WTC11 (cell line): ENCODE measurements around the gene INVS. TPM values are rescaled to one million over a fixed set of nuclear protein-coding genes. Genes with fewer than 3 reads are reported as not detected.
A peak's percentile ranks its signal among the peaks of the same experiment; 100 is the strongest.

Experiments used
- ATAC-seq: fragments of 200-7000 bp; cut with Tn5 transposase; 2 replicates; pipeline ENCODE4 v1.10.0; 2021; ENCODE audit warnings: mild to moderate bottlenecking, moderate library complexity
- CTCF ChIA-PET: fragments of 300-600 bp; sonication (Branson Sonifier 250); formaldehyde crosslinking; loops from one replicate; lab custom pipeline; 2021; ENCODE audit warnings: antibody characterized with exemption; lab: Charles Lee
- POLR2A ChIA-PET: fragments of 350-600 bp; sonication (Branson Sonifier 250); formaldehyde crosslinking; loops from one replicate; lab custom pipeline; 2021; ENCODE audit warnings: antibody characterized with exemption; lab: Charles Lee
- DNase-seq: peaks from one replicate; pipeline ENCODE4 v3.0.0; 2021; ENCODE audit warnings: low spot score
- H3K27ac Mint-ChIP-seq: 2 replicates; pipeline ENCODE4 v1.8.0; 2021; ENCODE audit warnings: mixed read lengths
- H3K27me3 Mint-ChIP-seq: 2 replicates; pipeline ENCODE4 v1.8.0; 2021; ENCODE audit warnings: low read depth, mild to moderate bottlenecking, moderate library complexity, mixed read lengths
- H3K36me3 Mint-ChIP-seq: 2 replicates; pipeline ENCODE4 v1.8.0; 2021; ENCODE audit warnings: mixed read lengths
- H3K4me1 Mint-ChIP-seq: 2 replicates; pipeline ENCODE4 v1.8.0; 2022; ENCODE audit warnings: mixed read lengths
- H3K4me3 Mint-ChIP-seq: 2 replicates; pipeline ENCODE4 v1.8.0; 2021; ENCODE audit warnings: mild to moderate bottlenecking, moderate library complexity, mixed read lengths
- H3K9me3 Mint-ChIP-seq: 2 replicates; pipeline ENCODE4 v1.8.0; 2021; ENCODE audit warnings: mixed read lengths
- ATF1 ChIP-seq: sonication (generic); formaldehyde crosslinking; IDR thresholded peaks from 2 replicates; pipeline ENCODE4 v1.8.1; 2023; ENCODE audit warnings: mild to moderate bottlenecking, moderate library complexity, missing genetic modification reagents
- CBFB ChIP-seq: sonication (generic); formaldehyde crosslinking; IDR thresholded peaks from 2 replicates; pipeline ENCODE4 v1.8.1; 2022; ENCODE audit warnings: mild to moderate bottlenecking, low read depth, missing genetic modification reagents
- ETV6 ChIP-seq: sonication (generic); formaldehyde crosslinking; IDR thresholded peaks from 2 replicates; pipeline ENCODE4 v1.8.1; 2022; ENCODE audit warnings: mild to moderate bottlenecking, missing genetic modification reagents
- GABPB1 ChIP-seq: sonication (generic); formaldehyde crosslinking; IDR thresholded peaks from 2 replicates; pipeline ENCODE4 v1.8.1; 2023; ENCODE audit warnings: mild to moderate bottlenecking, missing genetic modification reagents
- HMGA2 ChIP-seq: fragments of 250-450 bp; sonication (Bioruptor Pico); IDR thresholded peaks from 2 replicates; pipeline ENCODE4 v1.4.0; 2021; ENCODE audit warnings: mild to moderate bottlenecking, moderate library complexity
- NR1H2 ChIP-seq: sonication (generic); formaldehyde crosslinking; IDR thresholded peaks from 2 replicates; pipeline ENCODE4 v1.9.0; 2021; ENCODE audit warnings: mild to moderate bottlenecking, moderate library complexity, missing genetic modification reagents
- NR3C1 ChIP-seq: sonication (generic); formaldehyde crosslinking; conservative IDR thresholded peaks from 2 replicates; pipeline ENCODE4 v1.8.1; 2023; ENCODE audit warnings: low read depth, mild to moderate bottlenecking, missing genetic modification reagents
- OVOL2 ChIP-seq: fragments of 250-450 bp; sonication (Bioruptor Pico); IDR thresholded peaks from 2 replicates; pipeline ENCODE4 v1.9.0; 2021; ENCODE audit warnings: mild to moderate bottlenecking, borderline replicate concordance
- SOX15 ChIP-seq: fragments of 250-450 bp; sonication (Bioruptor Pico); IDR thresholded peaks from 2 replicates; pipeline ENCODE4 v1.9.0; 2021; ENCODE audit warnings: mild to moderate bottlenecking
- ZBTB21 ChIP-seq: sonication (generic); formaldehyde crosslinking; IDR thresholded peaks from 2 replicates; pipeline ENCODE4 v1.8.1; 2023; ENCODE audit warnings: mild to moderate bottlenecking, missing genetic modification reagents, borderline replicate concordance
- ZNF219 ChIP-seq: sonication (generic); formaldehyde crosslinking; IDR thresholded peaks from 2 replicates; pipeline ENCODE4 v1.8.0; 2023; ENCODE audit warnings: missing genetic modification reagents, mild to moderate bottlenecking, borderline replicate concordance
- ZNF263 ChIP-seq: sonication (generic); formaldehyde crosslinking; IDR thresholded peaks from 2 replicates; pipeline ENCODE4 v1.8.1; 2022; ENCODE audit warnings: low read depth, mild to moderate bottlenecking, moderate library complexity, missing genetic modification reagents
- total RNA-seq: library from RNA; stranded (reverse); gene quantifications from 3 replicates; pipeline ENCODE4 v1.2.3, GENCODE V29; 2021
- TF ChIP-seq, protein P1 (sequence below): sonication (generic); formaldehyde crosslinking; IDR thresholded peaks from 2 replicates; pipeline ENCODE4 v1.8.1; 2022; ENCODE audit warnings: mild to moderate bottlenecking, missing genetic modification reagents, moderate library complexity, borderline replicate concordance
- TF ChIP-seq, protein P2 (sequence below): sonication (generic); formaldehyde crosslinking; IDR thresholded peaks from 2 replicates; pipeline ENCODE4 v1.8.0; 2023; ENCODE audit warnings: mild to moderate bottlenecking, missing genetic modification reagents
- TF ChIP-seq, protein P3 (sequence below): sonication (generic); formaldehyde crosslinking; conservative IDR thresholded peaks from 2 replicates; pipeline ENCODE4 v1.8.1; 2022; ENCODE audit warnings: mild to moderate bottlenecking, missing genetic modification reagents
- TF ChIP-seq, protein P4 (sequence below): sonication (generic); formaldehyde crosslinking; IDR thresholded peaks from 2 replicates; pipeline ENCODE4 v1.8.1; 2022; ENCODE audit warnings: low read depth, mild to moderate bottlenecking, moderate library complexity, missing genetic modification reagents, borderline replicate concordance
- TF ChIP-seq, protein P5 (sequence below): sonication (generic); formaldehyde crosslinking; IDR thresholded peaks from 2 replicates; pipeline ENCODE4 v1.8.1; 2022; ENCODE audit warnings: low read depth, missing genetic modification reagents, borderline replicate concordance
- TF ChIP-seq, protein P6 (sequence below): fragments of 250-450 bp; sonication (Bioruptor Pico); IDR thresholded peaks from 2 replicates; pipeline ENCODE4 v1.9.0; 2021; ENCODE audit warnings: mild to moderate bottlenecking
- TF ChIP-seq, protein P7 (sequence below): fragments of 250-450 bp; sonication (Bioruptor Pico); conservative IDR thresholded peaks from 2 replicates; pipeline ENCODE4 v1.9.0; 2021; ENCODE audit warnings: mild to moderate bottlenecking
- TF ChIP-seq, protein P8 (sequence below): sonication (generic); formaldehyde crosslinking; IDR thresholded peaks from 2 replicates; pipeline ENCODE4 v1.8.1; 2023; ENCODE audit warnings: mild to moderate bottlenecking, moderate library complexity, missing genetic modification reagents

Gene INVS
- total RNA-seq, 1 experiment from 2014 or later: 8.1 TPM

DNA sequence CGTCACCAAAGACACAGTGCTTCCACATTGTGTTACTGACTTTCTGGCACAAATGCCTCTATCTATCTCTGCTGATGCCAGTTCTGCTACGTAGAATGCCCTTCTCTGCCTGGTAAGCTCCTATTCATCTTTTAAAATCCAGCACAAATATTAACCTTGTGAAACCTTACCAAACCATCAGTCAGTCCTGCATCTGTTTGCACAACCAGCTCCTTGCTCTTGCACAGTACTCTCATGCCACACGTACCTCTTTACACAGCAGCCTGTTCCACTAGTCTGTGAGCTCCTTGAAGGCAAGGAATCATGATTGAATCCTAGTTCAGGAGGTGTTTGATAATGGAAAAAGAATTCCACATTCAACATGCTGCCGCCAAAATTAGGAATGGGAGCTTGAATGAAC, 197.4 kb downstream of the INVS start (continued):
- TF ChIP-seq, protein P1, sequence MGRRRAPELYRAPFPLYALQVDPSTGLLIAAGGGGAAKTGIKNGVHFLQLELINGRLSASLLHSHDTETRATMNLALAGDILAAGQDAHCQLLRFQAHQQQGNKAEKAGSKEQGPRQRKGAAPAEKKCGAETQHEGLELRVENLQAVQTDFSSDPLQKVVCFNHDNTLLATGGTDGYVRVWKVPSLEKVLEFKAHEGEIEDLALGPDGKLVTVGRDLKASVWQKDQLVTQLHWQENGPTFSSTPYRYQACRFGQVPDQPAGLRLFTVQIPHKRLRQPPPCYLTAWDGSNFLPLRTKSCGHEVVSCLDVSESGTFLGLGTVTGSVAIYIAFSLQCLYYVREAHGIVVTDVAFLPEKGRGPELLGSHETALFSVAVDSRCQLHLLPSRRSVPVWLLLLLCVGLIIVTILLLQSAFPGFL: no peak
- TF ChIP-seq NR1H2 (no peak), GABPB1 (CRISPR knock-in tag) (no peak), ZNF263 (CRISPR knock-in tag) (no peak), ETV6 (CRISPR knock-in tag) (no peak)
- TF ChIP-seq, protein P2, sequence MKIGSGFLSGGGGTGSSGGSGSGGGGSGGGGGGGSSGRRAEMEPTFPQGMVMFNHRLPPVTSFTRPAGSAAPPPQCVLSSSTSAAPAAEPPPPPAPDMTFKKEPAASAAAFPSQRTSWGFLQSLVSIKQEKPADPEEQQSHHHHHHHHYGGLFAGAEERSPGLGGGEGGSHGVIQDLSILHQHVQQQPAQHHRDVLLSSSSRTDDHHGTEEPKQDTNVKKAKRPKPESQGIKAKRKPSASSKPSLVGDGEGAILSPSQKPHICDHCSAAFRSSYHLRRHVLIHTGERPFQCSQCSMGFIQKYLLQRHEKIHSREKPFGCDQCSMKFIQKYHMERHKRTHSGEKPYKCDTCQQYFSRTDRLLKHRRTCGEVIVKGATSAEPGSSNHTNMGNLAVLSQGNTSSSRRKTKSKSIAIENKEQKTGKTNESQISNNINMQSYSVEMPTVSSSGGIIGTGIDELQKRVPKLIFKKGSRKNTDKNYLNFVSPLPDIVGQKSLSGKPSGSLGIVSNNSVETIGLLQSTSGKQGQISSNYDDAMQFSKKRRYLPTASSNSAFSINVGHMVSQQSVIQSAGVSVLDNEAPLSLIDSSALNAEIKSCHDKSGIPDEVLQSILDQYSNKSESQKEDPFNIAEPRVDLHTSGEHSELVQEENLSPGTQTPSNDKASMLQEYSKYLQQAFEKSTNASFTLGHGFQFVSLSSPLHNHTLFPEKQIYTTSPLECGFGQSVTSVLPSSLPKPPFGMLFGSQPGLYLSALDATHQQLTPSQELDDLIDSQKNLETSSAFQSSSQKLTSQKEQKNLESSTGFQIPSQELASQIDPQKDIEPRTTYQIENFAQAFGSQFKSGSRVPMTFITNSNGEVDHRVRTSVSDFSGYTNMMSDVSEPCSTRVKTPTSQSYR: no peak
- TF ChIP-seq, protein P3, sequence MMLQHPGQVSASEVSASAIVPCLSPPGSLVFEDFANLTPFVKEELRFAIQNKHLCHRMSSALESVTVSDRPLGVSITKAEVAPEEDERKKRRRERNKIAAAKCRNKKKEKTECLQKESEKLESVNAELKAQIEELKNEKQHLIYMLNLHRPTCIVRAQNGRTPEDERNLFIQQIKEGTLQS (CRISPR knock-in tag): no peak
- TF ChIP-seq, all 79 proteins: peak for 0

DNA sequence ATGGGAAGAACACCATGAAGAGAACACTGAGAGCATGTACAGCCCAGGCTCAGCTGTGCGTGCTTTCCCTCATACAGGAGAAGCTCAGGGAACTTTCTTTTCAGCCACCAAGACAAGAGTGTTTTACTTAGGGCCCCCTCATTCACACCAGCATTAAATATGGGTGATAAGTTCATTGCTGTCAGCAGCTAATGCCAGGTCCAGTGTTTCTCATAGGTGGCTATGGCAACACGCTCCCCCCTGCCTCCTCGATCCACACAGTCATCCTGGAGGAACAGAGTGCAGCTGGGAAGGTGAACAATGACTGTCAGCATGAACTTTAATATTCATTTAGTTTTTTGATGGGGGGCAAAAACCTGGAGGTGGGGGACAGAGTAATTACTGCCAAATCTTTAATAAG, 199.3 kb downstream of the INVS start:
- POLR2A ChIA-PET: no interaction called here
- Mint-ChIP-seq H3K9me3 (no peaks in the 10 kb centered on the region), H3K4me3 (no peak overlapping the region), H3K27me3 (no peaks in the 10 kb centered on the region), H3K4me1 (no peaks in the 10 kb centered on the region), H3K36me3 (peaks cover 36% of the 10 kb centered on the region), H3K27ac (0 out of 2 replicates have a peak overlapping the region, but pooled peaks have one; percentile 24)
- ATAC-seq: no peak
- CTCF ChIA-PET: interaction anchor here (1.3 kb wide), 1 partner anchor 27 kb away, joined by 6 read pairs; no protein-coding TSS in a partner anchor
- no peak for DNase-seq
- TF ChIP-seq, protein P4, sequence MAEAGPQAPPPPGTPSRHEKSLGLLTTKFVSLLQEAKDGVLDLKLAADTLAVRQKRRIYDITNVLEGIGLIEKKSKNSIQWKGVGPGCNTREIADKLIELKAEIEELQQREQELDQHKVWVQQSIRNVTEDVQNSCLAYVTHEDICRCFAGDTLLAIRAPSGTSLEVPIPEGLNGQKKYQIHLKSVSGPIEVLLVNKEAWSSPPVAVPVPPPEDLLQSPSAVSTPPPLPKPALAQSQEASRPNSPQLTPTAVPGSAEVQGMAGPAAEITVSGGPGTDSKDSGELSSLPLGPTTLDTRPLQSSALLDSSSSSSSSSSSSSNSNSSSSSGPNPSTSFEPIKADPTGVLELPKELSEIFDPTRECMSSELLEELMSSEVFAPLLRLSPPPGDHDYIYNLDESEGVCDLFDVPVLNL (CRISPR knock-in tag): no peak
- TF ChIP-seq, protein P5, sequence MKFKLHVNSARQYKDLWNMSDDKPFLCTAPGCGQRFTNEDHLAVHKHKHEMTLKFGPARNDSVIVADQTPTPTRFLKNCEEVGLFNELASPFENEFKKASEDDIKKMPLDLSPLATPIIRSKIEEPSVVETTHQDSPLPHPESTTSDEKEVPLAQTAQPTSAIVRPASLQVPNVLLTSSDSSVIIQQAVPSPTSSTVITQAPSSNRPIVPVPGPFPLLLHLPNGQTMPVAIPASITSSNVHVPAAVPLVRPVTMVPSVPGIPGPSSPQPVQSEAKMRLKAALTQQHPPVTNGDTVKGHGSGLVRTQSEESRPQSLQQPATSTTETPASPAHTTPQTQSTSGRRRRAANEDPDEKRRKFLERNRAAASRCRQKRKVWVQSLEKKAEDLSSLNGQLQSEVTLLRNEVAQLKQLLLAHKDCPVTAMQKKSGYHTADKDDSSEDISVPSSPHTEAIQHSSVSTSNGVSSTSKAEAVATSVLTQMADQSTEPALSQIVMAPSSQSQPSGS (CRISPR knock-in tag): no peak
- TF ChIP-seq ZBTB21 (CRISPR knock-in tag) (no peak), ETV6 (CRISPR knock-in tag) (no peak), NR3C1 (CRISPR knock-in tag) (no peak), CBFB (CRISPR knock-in tag) (no peak), ZNF219 (no peak), ATF1 (CRISPR knock-in tag) (no peak), SOX15 (CRISPR knock-in tag) (no peak), GABPB1 (CRISPR knock-in tag) (no peak), OVOL2 (no peak), HMGA2 (CRISPR knock-in tag) (no peak)
- TF ChIP-seq, protein P6, sequence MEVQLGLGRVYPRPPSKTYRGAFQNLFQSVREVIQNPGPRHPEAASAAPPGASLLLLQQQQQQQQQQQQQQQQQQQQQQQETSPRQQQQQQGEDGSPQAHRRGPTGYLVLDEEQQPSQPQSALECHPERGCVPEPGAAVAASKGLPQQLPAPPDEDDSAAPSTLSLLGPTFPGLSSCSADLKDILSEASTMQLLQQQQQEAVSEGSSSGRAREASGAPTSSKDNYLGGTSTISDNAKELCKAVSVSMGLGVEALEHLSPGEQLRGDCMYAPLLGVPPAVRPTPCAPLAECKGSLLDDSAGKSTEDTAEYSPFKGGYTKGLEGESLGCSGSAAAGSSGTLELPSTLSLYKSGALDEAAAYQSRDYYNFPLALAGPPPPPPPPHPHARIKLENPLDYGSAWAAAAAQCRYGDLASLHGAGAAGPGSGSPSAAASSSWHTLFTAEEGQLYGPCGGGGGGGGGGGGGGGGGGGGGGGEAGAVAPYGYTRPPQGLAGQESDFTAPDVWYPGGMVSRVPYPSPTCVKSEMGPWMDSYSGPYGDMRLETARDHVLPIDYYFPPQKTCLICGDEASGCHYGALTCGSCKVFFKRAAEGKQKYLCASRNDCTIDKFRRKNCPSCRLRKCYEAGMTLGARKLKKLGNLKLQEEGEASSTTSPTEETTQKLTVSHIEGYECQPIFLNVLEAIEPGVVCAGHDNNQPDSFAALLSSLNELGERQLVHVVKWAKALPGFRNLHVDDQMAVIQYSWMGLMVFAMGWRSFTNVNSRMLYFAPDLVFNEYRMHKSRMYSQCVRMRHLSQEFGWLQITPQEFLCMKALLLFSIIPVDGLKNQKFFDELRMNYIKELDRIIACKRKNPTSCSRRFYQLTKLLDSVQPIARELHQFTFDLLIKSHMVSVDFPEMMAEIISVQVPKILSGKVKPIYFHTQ: no peak
- TF ChIP-seq, protein P7, sequence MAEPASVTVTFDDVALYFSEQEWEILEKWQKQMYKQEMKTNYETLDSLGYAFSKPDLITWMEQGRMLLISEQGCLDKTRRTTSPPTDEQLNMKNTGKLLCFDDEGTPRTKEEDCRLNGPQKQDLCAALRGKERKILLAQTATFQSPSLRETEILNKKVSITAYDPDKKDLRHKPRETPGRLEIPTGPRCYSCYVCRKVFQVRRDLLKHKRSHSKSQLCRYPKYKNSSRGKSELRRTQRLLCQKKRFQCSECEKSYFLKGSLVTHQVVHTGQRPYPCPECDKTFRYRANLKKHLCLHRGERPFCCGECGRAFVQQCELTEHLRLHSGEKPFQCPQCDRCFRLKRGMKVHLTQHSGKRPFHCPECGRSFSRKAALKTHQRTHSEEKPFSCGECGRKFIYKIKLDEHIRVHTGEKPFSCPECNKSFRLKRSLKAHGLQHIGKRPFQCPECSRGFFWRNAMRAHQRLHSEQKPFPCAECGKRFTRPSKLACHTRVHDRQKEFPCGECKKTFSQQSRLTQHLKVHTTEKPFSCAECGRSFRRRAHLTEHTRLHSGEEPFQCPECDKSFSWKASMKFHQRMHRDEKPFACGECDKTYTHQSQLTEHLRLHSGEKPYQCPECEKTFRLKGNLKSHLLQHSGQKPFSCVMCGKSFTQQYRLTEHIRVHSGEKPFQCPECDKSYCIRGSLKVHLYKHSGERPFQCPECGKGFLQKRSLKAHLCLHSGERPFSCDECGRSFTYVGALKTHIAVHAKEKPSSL: no peak
- TF ChIP-seq, protein P8, sequence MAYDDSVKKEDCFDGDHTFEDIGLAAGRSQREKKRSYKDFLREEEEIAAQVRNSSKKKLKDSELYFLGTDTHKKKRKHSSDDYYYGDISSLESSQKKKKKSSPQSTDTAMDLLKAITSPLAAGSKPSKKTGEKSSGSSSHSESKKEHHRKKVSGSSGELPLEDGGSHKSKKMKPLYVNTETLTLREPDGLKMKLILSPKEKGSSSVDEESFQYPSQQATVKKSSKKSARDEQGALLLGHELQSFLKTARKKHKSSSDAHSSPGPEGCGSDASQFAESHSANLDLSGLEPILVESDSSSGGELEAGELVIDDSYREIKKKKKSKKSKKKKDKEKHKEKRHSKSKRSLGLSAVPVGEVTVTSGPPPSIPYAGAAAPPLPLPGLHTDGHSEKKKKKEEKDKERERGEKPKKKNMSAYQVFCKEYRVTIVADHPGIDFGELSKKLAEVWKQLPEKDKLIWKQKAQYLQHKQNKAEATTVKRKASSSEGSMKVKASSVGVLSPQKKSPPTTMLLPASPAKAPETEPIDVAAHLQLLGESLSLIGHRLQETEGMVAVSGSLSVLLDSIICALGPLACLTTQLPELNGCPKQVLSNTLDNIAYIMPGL: no peak
